ENCODE results near the gene IL16. TPM values are rescaled to one million over a fixed set of nuclear protein-coding genes. Genes with fewer than 3 reads are reported as not detected.

IL16 gene
- total and polyA plus RNA-seq, 2 experiments from 2014 or later = 0.32 to 0.53 TPM

DNA sequence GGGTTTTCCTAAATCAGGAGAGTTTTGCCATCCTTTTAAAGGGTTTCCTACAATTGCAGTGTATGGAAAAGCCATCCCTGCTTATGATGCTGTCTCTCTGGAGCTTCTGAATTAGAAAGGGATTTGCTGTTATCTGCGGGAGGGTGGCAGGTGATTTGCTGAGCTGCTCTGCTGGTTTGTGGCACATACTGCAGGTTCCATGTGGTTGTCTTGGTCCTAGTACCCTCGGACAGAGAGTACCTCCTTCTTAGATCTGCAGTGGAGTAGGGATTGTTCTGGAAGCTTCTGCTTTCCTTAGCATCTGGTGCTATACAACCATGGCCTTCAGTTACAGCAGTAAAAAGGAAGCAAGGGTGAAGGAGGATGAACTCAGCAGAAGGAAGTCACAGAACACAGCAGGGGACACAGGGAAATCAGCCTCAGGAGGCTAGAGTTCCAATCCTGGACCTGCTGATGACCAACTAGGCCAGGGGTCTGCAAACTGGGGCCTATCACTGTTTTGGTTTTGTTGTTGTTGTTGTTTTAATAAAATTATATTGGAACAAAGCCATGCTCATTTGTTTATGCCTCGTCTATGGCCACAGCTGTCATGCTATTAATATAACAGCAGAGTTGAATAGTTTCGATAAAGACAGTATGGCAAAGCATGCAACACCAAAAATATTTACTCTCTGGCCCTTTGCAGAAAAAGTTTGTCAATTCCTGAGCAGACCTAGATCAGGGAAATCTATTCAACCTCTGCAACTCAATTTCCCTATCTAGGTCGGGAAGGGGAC lies 87.8 kb downstream of the IL16 start:
- no peak overlapping the region for H3K27ac ChIP-seq
- H3K36me3 ChIP-seq (ENCODE audit: low read depth) = no peaks in the 10 kb centered on the region
- WGBS, 2 experiments (ENCODE audit: low coverage in 1 of 2, low lambda C conversion rate in 2 of 2, missing lambda C conversion rate in 2 of 2) = 82 to 85% methylated on average over 5 of the region's 5 CpGs
- no peak overlapping the region for H3K4me2 ChIP-seq (ENCODE audit: unreplicated experiment)
- no peaks in the 10 kb centered on the region for H3K4me1 ChIP-seq (ENCODE audit: insufficient read depth)
- no peak overlapping the region for H3K4me3 ChIP-seq
- no peaks in the 10 kb centered on the region for H4K20me1 ChIP-seq (ENCODE audit: insufficient read depth)
- H3K9me3 ChIP-seq (ENCODE audit: low read depth) = no peaks in the 10 kb centered on the region
- H3K27me3 ChIP-seq (replicated peaks; ENCODE audit: insufficient read depth) = no peaks in the 10 kb centered on the region
- no peaks in the 10 kb centered on the region for H3F3A ChIP-seq (ENCODE audit: insufficient read depth)
- H2AFZ ChIP-seq = no peak overlapping the region
- no peaks in the 10 kb centered on the region for H3K9me2 ChIP-seq (ENCODE audit: insufficient read depth)
- H3K79me2 ChIP-seq (ENCODE audit: insufficient read depth) = no peaks in the 10 kb centered on the region
- no peak for DNase-seq
- no peak overlapping the region for H3K9ac ChIP-seq
- in situ Hi-C loops (cut with MboI) = no loop called here
- TF ChIP-seq EZH2phosphoT487 (IDR thresholded peaks at IDR 0.05; ENCODE audit: insufficient read depth, low read depth) (no peak), EZH2 (IDR thresholded peaks at IDR 0.05; ENCODE audit: insufficient read depth, poor library complexity, severe bottlenecking) (no peak)

DNA sequence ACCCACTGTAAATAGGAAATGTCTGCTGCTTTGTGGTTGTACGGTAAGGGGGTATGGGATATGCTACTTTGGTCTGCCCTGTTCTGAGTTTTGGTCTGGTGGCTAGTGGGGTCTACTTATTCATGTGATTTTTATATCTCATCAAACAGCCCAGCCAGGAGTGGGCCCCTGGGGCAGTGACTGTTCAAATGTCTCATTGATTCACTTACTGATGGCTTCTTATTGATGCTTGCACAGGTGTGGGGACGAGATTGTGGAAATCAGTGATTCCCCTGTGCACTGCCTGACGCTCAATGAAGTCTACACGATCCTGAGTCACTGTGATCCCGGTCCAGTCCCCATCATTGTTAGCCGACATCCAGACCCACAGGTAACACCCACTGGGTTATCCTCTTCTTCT lies 88.8 kb downstream of the IL16 start:
- DNase-seq = no peak
- H2AFZ ChIP-seq = no peak overlapping the region
- H3K9me3 ChIP-seq (ENCODE audit: low read depth) = no peaks in the 10 kb centered on the region
- H3K36me3 ChIP-seq (ENCODE audit: low read depth) = no peaks in the 10 kb centered on the region
- H4K20me1 ChIP-seq (ENCODE audit: insufficient read depth) = no peaks in the 10 kb centered on the region
- H3K27ac ChIP-seq = no peak overlapping the region
- no peak overlapping the region for H3K4me2 ChIP-seq (ENCODE audit: unreplicated experiment)
- no peak for TF ChIP-seq EZH2phosphoT487 (IDR thresholded peaks at IDR 0.05; ENCODE audit: insufficient read depth, low read depth)
- H3K9me2 ChIP-seq (ENCODE audit: insufficient read depth) = no peaks in the 10 kb centered on the region
- no peak overlapping the region for H3K4me3 ChIP-seq
- H3K27me3 ChIP-seq (replicated peaks; ENCODE audit: insufficient read depth) = no peaks in the 10 kb centered on the region
- H3F3A ChIP-seq (ENCODE audit: insufficient read depth) = no peaks in the 10 kb centered on the region
- no peaks in the 10 kb centered on the region for H3K4me1 ChIP-seq (ENCODE audit: insufficient read depth)
- no peaks in the 10 kb centered on the region for H3K79me2 ChIP-seq (ENCODE audit: insufficient read depth)
- 85 to 88% methylated on average over 6 of the region's 6 CpGs for WGBS, 2 experiments (ENCODE audit: low coverage in 1 of 2, low lambda C conversion rate in 2 of 2, missing lambda C conversion rate in 2 of 2)
- H3K9ac ChIP-seq = no peak overlapping the region
- in situ Hi-C loops (cut with MboI) = no loop called here

DNA sequence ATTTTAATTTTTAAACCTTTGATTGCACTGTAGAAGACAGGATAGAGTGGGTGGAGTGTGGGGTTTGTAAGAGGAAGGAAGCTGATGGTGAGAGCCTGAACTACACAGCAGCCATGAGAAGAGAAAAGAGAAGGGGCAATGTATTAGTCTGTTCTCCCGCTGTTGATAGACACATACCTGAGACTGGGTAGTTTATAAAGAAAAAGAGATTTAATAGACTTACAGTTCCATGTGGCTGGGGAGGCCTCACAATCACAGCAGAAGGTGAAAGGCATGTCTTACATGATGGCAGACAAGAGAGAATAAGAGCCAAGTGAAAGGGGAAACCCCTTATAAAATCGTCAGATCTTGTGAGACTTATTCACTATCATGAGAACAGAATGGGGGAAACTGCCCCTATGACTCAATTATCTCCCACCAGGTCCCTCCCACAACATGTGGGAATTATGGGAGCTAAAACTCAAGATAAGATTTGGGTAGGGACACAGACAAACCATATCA lies 90.0 kb downstream of the IL16 start:
- in situ Hi-C loops (cut with MboI) = no loop called here
- Histone ChIP-seq H3F3A (ENCODE audit: insufficient read depth) (no peaks in the 10 kb centered on the region), H3K9me2 (ENCODE audit: insufficient read depth) (no peaks in the 10 kb centered on the region), H3K9ac (no peak overlapping the region), H3K4me1 (ENCODE audit: insufficient read depth) (no peaks in the 10 kb centered on the region), H3K36me3 (ENCODE audit: low read depth) (no peaks in the 10 kb centered on the region), H3K4me2 (ENCODE audit: unreplicated experiment) (no peak overlapping the region), H3K9me3 (ENCODE audit: low read depth) (no peaks in the 10 kb centered on the region), H3K79me2 (ENCODE audit: insufficient read depth) (no peaks in the 10 kb centered on the region), H4K20me1 (ENCODE audit: insufficient read depth) (no peaks in the 10 kb centered on the region), H3K27me3 (replicated peaks; ENCODE audit: insufficient read depth) (no peaks in the 10 kb centered on the region), H2AFZ (no peak overlapping the region), H3K27ac (no peak overlapping the region), H3K4me3 (no peak overlapping the region)
- no peak for DNase-seq
- WGBS, 2 experiments (ENCODE audit: low coverage in 1 of 2, low lambda C conversion rate in 2 of 2, missing lambda C conversion rate in 2 of 2) = 54 to 59% methylated on average over 2 of the region's 2 CpGs
- TF ChIP-seq EZH2phosphoT487 (IDR thresholded peaks at IDR 0.05; ENCODE audit: insufficient read depth, low read depth) = no peak
- TF ChIP-seq EZH2 (IDR thresholded peaks at IDR 0.05; ENCODE audit: insufficient read depth, poor library complexity, severe bottlenecking) = no peak

DNA sequence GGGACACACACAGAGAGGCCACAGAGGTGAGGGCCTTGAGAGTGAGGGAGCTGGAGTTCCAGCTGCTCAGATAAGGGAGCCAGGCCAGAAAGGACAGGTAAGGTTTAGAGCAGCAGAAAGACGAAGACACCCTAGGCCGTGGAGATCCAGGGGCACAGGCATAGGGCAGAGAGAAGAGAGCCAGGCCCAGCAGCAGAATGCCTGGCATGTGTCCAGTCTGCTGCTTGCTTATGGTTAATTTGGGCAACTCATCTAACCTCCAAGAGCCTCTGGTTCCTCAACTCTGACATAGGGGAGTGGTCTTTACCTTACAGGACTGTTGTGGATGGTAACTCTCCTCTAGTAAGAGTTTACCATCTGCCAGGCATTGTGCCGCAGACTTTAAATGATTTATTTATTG lies 91.4 kb downstream of the IL16 start:
- TF ChIP-seq EZH2 (IDR thresholded peaks at IDR 0.05; ENCODE audit: insufficient read depth, poor library complexity, severe bottlenecking) (no peak), EZH2phosphoT487 (IDR thresholded peaks at IDR 0.05; ENCODE audit: insufficient read depth, low read depth) (no peak)
- Histone ChIP-seq H3K27me3 (replicated peaks; ENCODE audit: insufficient read depth) (no peaks in the 10 kb centered on the region), H3K27ac (no peak overlapping the region), H3K9me3 (ENCODE audit: low read depth) (no peaks in the 10 kb centered on the region), H3K4me3 (no peak overlapping the region), H3F3A (ENCODE audit: insufficient read depth) (no peaks in the 10 kb centered on the region), H3K9ac (no peak overlapping the region), H3K9me2 (ENCODE audit: insufficient read depth) (no peaks in the 10 kb centered on the region), H2AFZ (no peak overlapping the region), H3K4me1 (ENCODE audit: insufficient read depth) (no peaks in the 10 kb centered on the region), H3K79me2 (ENCODE audit: insufficient read depth) (no peaks in the 10 kb centered on the region), H4K20me1 (ENCODE audit: insufficient read depth) (no peaks in the 10 kb centered on the region), H3K4me2 (ENCODE audit: unreplicated experiment) (no peak overlapping the region), H3K36me3 (ENCODE audit: low read depth) (no peaks in the 10 kb centered on the region)
- in situ Hi-C loops (cut with MboI) = no loop called here
- no peak for DNase-seq
- 95% methylated on average over 3 of the region's 3 CpGs for WGBS, 2 experiments (ENCODE audit: low coverage in 1 of 2, low lambda C conversion rate in 2 of 2, missing lambda C conversion rate in 2 of 2)
